Keratinocyte (primary cell): ENCODE data around the gene KRR1.

ENCODE experiments used
- EZH2 ChIP-seq: IDR thresholded peaks from one replicate; pipeline ENCODE4 v1.6.1; 2012; ENCODE audit warnings: inconsistent platforms, mild to moderate bottlenecking, low read length, moderate library complexity
- TF ChIP-seq, protein P1 (sequence below), 3 experiments: IDR thresholded peaks in 1 of 3; conservative IDR thresholded peaks in 1 of 3; optimal IDR thresholded peaks in 1 of 3; 2 replicates in 2 of 3; 3 replicates in 1 of 3; pipeline versions ENCODE3 to v1.5.1; 2011; ENCODE audit warnings: low read length in 3 of 3, mild to moderate bottlenecking in 3 of 3, moderate library complexity in 2 of 3, control low read depth in 1 of 3, inconsistent platforms in 1 of 3; ENCODE audit not compliant: insufficient read depth in 2 of 3; ENCODE audit errors: extremely low read depth in 1 of 3

DNA sequence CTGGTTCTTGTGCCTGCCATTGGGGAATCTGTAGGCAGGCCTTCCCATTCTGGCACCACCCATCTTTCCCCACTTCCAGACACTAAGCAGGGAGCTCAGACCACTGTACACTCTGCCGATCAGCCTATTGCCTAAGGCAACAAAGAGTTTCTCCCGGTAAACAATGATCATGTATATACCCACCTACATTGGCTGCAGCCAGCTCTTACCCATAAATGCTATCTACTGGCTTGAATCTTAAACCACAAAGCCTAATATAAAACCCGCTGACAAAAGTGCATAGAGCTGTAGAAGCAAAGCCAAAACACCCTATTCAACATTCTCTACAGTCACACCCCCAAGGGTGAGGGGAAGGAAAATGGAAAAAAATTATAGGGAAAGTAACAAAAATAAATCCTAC lies 51.7 kb downstream of the KRR1 start:
- TF ChIP-seq, protein P1, sequence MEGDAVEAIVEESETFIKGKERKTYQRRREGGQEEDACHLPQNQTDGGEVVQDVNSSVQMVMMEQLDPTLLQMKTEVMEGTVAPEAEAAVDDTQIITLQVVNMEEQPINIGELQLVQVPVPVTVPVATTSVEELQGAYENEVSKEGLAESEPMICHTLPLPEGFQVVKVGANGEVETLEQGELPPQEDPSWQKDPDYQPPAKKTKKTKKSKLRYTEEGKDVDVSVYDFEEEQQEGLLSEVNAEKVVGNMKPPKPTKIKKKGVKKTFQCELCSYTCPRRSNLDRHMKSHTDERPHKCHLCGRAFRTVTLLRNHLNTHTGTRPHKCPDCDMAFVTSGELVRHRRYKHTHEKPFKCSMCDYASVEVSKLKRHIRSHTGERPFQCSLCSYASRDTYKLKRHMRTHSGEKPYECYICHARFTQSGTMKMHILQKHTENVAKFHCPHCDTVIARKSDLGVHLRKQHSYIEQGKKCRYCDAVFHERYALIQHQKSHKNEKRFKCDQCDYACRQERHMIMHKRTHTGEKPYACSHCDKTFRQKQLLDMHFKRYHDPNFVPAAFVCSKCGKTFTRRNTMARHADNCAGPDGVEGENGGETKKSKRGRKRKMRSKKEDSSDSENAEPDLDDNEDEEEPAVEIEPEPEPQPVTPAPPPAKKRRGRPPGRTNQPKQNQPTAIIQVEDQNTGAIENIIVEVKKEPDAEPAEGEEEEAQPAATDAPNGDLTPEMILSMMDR (optimal IDR thresholded peaks at IDR 0.05 in 1 of 3, IDR thresholded peaks at IDR 0.05 in 1 of 3, conservative IDR thresholded peaks at IDR 0.05 in 1 of 3; ENCODE audit: extremely low read depth in 1 of 3, insufficient read depth in 2 of 3, low read length in 3 of 3) = no peak
- TF ChIP-seq EZH2 = no peak
